GM12872 (cell line): Measurements from ENCODE around the gene OR4F6.

ENCODE experiments used
- CTCF ChIP-seq: IDR thresholded peaks from 3 replicates; pipeline ENCODE4 v1.5.1; 2011; ENCODE audit warnings: low read depth, mild to moderate bottlenecking, low read length, moderate library complexity; ENCODE audit not compliant: insufficient read depth

Gene OR4F6

GRCh38 chr15:101795455-101795854, 7.9 kb upstream of the OR4F6 start:
- TF ChIP-seq CTCF = no peak

GRCh38 chr15:101799665-101800064, 3.6 kb upstream of the OR4F6 start:
- TF ChIP-seq CTCF = no peak

GRCh38 chr15:101801048-101801447, 2.3 kb upstream of the OR4F6 start:
- no peak for TF ChIP-seq CTCF

GRCh38 chr15:101803676-101804075, 367 bp downstream of the OR4F6 start:
- no peak for TF ChIP-seq CTCF

- no peak for TF ChIP-seq CTCF
Observed at GRCh38 chr15:101804375-101804774, 1.1 kb downstream of the OR4F6 start.

GRCh38 chr15:101804941-101805340, 1.6 kb downstream of the OR4F6 start:
- TF ChIP-seq CTCF = no peak

GRCh38 chr15:101805605-101806345, 2.5 kb downstream of the OR4F6 start:
- no peak for TF ChIP-seq CTCF
